EL (cell line): Measurements from ENCODE around the gene TOM1.

ENCODE experiments used
- DNase-seq: peaks from one replicate; pipeline ENCODE4 v3.0.0-alpha.2; 2016

Gene TOM1

DNA sequence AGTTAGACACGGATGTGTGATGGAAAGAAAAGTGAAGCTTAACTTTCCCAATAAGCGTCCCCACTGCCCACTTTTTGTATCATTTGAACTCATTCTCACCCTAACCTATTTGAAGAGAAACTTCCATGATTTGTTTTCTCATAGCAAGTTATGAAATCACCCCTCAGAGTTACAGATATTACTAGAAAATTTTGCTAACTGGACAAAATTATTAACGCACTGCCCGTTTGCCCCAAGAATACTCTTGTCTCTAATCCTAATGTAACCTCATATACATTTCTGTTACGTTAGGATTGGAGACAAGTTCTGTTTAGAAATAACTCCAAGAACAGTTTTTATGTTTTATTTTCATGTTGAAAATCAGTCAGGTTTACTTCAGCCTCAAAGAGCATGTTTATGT lies 25.5 kb downstream of the TOM1 start:
- no peak for DNase-seq

DNA sequence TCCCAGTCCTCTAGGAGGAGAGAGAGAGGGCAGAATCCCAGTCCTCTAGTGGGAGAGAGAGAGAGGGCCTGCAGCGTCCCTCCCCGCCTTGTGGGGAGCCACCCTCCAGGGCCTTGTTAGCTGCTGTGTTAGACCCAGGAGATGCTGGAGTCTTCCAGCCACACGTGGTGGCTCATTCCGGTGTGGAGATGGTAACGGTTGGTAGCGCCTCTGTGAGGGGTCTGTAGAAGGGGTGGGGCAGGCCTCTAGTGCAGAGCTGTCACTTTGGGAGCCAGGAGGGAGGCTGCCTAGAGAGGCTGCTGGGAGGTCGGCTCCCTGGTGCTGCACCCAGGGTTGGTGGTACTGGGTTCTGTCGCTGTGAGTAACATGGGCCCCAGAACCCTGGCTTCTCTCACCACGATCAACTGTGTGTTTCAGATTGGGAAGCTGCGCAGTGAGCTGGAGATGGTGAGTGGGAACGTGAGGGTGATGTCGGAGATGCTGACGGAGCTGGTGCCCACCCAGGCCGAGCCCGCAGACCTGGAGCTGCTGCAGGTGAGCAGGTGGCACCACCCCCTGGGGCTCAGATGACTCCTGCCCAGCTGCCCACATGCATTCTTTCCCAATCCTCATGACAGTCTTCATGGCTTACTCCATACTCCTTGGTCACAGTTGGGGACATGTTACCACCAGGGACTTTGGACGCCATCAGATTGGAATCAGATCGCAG lies 27.3 kb downstream of the TOM1 start:
- DNase-seq = no peak

GRCh38 chr22:35327690-35328471 lies 28.2 kb downstream of the TOM1 start:
- no peak for DNase-seq

- no peak for DNase-seq
These were observed 28.8 kb downstream of the TOM1 start for GRCh38 chr22:35328472-35328885.

GRCh38 chr22:35329114-35329847 lies 29.6 kb downstream of the TOM1 start:
- DNase-seq = no peak

DNA sequence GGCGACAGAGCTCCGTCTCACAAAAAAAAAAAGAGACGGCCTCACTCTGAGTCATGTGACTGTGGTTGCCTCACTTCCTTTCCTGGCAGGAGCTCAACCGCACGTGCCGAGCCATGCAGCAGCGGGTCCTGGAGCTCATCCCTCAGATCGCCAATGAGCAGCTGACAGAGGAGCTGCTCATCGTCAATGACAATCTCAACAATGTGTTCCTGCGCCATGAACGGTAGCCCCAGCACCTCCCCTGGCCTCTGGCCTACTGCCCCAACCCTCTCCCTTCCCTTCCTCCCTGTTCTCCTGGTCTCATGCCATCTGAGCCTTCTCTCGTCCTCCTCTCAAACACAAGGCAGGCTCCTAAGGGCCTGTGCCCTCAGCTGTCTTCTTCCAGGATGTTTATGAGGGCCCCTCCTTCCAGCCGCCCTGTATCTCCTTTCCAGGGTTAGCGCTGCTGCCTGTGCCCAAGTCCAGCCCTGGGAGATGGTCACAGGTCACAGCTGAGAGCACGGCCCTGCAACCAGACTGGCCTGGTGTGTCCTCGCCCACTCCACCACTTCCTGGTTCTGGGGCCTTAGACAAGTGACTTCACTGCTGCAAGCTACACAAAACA lies 30.7 kb downstream of the TOM1 start:
- peak; percentile 92 for DNase-seq

- no peak for DNase-seq
These were observed 32.6 kb downstream of the TOM1 start for GRCh38 chr22:35332278-35332677.

DNA sequence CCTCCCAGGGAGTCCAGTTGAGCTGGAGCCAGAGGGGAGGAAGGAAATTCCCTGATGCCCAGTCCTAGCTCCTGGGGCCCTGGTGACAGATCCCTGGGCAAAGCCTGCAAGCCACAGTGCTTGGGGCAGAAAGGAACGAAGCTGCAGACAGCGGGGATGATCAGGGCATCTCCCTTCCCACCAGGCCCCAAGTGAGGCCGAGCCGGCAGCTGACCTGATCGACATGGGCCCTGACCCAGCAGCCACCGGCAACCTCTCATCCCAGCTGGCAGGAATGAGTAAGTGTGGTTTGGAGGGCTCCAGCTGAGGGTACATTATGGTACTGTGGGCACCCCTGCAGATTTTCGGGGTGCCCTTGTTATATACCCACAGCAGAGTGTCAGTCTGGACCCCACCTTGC lies 33.5 kb downstream of the TOM1 start:
- no peak for DNase-seq

DNA sequence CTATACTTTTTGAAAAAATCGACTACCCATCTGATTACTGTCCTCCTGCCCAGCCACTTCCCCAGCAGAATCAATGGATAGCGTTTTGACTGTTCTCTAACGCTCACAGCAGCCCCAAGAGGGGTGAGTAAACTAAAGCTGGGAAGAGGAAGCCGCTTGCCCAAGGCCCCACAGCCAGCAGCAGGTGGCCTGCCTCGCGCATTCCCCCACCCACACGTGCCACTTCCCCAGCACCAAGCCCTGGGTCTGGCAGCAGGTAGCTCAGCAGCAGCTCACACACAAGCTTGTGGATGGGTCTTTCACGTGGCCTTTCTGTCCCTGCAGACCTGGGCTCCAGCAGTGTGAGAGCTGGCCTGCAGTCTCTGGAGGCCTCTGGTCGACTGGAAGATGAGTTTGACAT lies 34.3 kb downstream of the TOM1 start:
- DNase-seq = no peak

- no peak for DNase-seq
These were observed 35.8 kb downstream of the TOM1 start for GRCh38 chr22:35335468-35335867.

GRCh38 chr22:35335936-35336781 lies 36.5 kb downstream of the TOM1 start:
- no peak for DNase-seq

- DNase-seq = no peak
These were observed 38.2 kb downstream of the TOM1 start for GRCh38 chr22:35337932-35338331.

GRCh38 chr22:35341090-35341874 lies 41.6 kb downstream of the TOM1 start:
- DNase-seq = no peak

- no peak for DNase-seq
These were observed 42.7 kb downstream of the TOM1 start for GRCh38 chr22:35342390-35342789.

DNA sequence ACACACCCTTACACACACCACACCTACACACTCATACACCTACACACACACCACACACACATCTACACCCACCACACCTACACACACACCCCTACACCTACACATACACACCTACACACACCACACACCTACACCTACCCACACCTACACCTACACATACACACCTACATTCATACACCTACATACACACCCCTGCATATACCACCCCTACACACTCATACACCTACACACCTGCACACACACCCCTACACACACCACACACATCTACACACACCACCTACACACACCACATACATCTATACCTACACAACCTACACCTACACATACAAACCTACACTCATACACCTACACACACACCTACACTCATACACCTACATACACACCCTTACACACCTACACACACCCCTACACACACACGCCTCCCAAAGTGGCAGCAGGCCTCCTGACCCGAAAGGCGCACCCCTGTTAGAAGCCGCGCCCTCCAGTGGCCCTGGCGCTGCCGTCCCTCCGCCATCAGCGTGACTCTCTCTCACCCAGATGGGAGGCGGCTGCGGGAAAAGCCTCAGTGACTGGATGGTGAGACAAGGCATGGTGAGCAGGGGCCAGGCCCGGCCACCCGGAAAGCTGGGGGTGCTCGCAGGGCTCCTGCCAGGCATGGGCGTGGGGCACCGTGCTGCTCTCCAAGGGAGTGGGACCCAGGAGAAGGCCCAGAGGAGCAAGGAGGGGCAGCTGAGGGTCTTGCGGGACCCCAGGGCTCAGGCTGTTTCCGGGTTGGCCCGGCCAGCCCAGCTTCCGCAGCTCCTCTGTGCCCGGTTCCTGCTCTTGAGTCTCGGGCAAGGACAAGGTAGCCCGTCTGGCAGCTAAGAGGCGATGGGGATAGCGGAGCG lies 44.2 kb downstream of the TOM1 start:
- DNase-seq = no peak

DNA sequence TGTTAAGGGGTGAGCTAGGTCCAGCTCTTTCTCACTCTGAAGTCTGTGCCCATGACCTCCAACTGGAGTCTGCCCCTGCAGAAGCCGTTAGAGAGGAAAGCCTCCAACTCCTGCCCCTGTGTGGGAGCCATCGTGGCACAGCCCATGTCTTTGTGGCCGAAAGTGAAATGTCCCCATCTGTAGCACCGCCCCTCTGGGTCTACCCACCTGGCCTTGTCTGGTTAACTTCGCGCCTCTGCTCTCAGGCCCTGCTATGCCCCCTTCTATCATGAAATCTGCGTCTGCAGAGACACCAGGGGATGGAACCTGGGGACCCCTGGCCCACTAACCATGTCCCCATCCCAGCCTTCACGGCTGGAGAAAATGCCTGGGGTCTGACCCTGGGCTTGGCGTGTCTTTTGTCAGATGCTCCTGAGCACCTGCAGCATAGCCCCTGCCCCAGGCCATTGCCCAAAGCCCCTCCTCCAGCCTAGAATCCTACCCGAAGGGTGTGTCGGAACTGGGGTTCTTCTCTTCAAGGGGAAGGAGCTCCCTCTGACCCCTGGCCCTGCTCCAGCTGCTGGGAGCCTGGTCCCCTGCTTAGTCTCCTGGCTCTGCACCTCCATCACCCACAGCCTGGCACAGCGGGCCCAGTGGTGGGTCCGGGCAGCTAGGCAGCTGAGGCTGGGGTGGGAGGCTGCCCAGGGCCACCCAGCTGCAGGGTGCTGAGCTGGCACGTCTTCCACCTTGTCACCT lies 45.4 kb downstream of the TOM1 start:
- no peak for DNase-seq

DNA sequence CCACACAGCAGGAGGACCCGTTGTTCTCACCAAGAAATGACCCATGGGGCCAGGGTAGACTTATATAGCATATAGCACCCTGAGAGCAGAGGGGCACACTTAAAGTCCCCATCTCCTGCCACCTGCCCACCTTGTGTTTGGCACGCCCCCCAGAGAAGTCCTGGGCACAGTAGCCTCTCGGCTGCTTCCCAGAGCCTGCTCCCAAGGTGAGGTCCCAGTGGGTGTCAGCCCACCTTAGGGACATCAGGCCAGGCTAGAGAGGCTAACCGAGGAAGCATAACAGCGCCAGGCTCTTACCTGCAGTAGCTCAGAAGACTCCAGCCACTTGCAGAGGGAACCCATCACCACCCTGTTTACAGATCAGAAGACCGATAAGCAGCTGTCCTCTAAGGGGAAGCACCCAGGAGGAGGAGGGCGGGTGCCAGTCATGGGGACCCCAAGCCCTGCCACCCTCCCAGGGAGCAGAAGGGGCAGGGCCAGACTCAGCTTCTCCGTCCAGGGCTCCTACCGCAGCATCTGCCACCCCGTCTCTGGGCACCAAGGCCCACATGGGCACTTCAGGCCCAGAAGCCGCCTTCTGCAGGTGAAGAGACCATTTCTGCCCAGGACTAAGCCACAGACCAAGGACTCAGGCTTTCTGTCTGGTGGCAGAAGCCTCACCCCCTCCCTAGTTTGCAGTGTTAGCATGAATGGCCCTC lies 46.3 kb downstream of the TOM1 start:
- no peak for DNase-seq

- DNase-seq = no peak
These were observed 47.0 kb downstream of the TOM1 start for GRCh38 chr22:35346596-35347220.

- no peak for DNase-seq
These were observed 47.8 kb downstream of the TOM1 start for GRCh38 chr22:35347462-35347861.
